Stimulated activated CD8-positive, alpha-beta memory T cell treated with anti-CD3 and anti-CD28 coated beads, Interleukin-7, amount 100 ng/mL, for 48 hours (primary cell): ENCODE data around the gene TMEM161A.
A peak's percentile ranks its signal among the peaks of the same experiment; 100 is the strongest.
"Not testable (repeated sequence)": the region's sequence is repeated elsewhere in the genome, so short reads cannot be mapped to it uniquely, and the experiment has no call there.

Experiments
- DNase-seq, 2 donors: peaks; one replicate each; pipeline ENCODE4 v3.0.0-alpha.2; 2020; ENCODE audit warnings: low read depth in 1 of 2; ENCODE audit errors: extremely low read depth in 1 of 2

Gene TMEM161A

GRCh38 chr19:19122902-19123301 is 15.4 kb downstream of the TMEM161A start:
- no peak for DNase-seq

GRCh38 chr19:19121371-19121770 is 16.9 kb downstream of the TMEM161A start:
- DNase-seq: no peak

GRCh38 chr19:19120308-19121231 is 17.7 kb downstream of the TMEM161A start:
- peak in 1 of 2 donors; percentile 25 for DNase-seq

GRCh38 chr19:19119325-19120237 is 18.7 kb downstream of the TMEM161A start:
- no peak for DNase-seq

GRCh38 chr19:19115954-19116353 is 22.3 kb downstream of the TMEM161A start:
- DNase-seq: peak in 1 of 2 donors; percentile 22

GRCh38 chr19:19113040-19113626 is 25.1 kb downstream of the TMEM161A start:
- DNase-seq: no peak

GRCh38 chr19:19111967-19112580 is 26.2 kb downstream of the TMEM161A start:
- DNase-seq: no peak

- DNase-seq: no peak
Observed at GRCh38 chr19:19111136-19111835, 27.0 kb downstream of the TMEM161A start.

GRCh38 chr19:19110410-19111135 is 27.7 kb downstream of the TMEM161A start:
- no peak for DNase-seq

GRCh38 chr19:19109601-19110000 is 28.7 kb downstream of the TMEM161A start:
- DNase-seq: no peak

GRCh38 chr19:19107654-19108053 is 30.6 kb downstream of the TMEM161A start:
- DNase-seq: no peak

GRCh38 chr19:19106938-19107337 is 31.3 kb downstream of the TMEM161A start:
- not testable (repeated sequence) for DNase-seq

GRCh38 chr19:19106056-19106551 is 32.2 kb downstream of the TMEM161A start:
- no peak for DNase-seq

- DNase-seq: no peak
Observed at GRCh38 chr19:19105365-19106055, 32.8 kb downstream of the TMEM161A start.

GRCh38 chr19:19103167-19103566 is 35.1 kb downstream of the TMEM161A start:
- no peak for DNase-seq

- DNase-seq: not testable (repeated sequence)
Observed at GRCh38 chr19:19102566-19102965, 35.7 kb downstream of the TMEM161A start.

GRCh38 chr19:19101540-19101939 is 36.7 kb downstream of the TMEM161A start:
- no peak for DNase-seq
